Stimulated activated CD8-positive, alpha-beta memory T cell treated with anti-CD3 and anti-CD28 coated beads, Interleukin-12 subunit alpha, Interleukin-12 subunit beta, amount 100 ng/mL, for 24 hours (primary cell): ENCODE data around the gene CFAP68.
A peak's percentile ranks its signal among the peaks of the same experiment; 100 is the strongest.
"Not testable (repeated sequence)": the region's sequence is repeated elsewhere in the genome, so short reads cannot be mapped to it uniquely, and the experiment has no call there.

Experiments used
- DNase-seq: peaks from one replicate; pipeline ENCODE4 v3.0.0-alpha.2; 2020; ENCODE audit errors: extremely low read depth

CFAP68 gene

GRCh38 chr11:111870886-111871692, 8.3 kb upstream of the CFAP68 start, which contains the start of gene ALG9:
ALG9 (minus strand) TSS chr11:111871581; CDS start chr11:111871482, 99 bp downstream.
- DNase-seq, result peak; percentile 59

GRCh38 chr11:111871693-111872161, 7.6 kb upstream of the CFAP68 start:
- DNase-seq, result no peak

GRCh38 chr11:111878385-111878848, 924 bp upstream of the CFAP68 start:
- no peak for DNase-seq

DNA sequence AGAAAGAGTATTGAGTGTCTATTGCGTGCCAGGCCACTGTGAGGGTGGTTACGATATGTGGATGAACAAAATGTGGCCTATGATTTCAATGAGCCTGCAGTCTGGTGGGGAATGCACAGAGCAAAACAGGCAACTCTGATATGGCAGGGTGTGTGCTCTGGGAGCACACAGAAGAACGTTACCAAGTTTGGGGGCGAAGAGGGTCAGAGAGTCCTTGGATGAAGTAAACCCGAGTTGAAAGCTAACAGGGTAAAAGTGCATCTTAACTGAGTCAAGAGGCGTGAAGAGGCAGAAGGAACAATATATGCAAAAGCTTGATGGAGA, 258 bp downstream of the CFAP68 start:
- DNase-seq, result no peak

DNA sequence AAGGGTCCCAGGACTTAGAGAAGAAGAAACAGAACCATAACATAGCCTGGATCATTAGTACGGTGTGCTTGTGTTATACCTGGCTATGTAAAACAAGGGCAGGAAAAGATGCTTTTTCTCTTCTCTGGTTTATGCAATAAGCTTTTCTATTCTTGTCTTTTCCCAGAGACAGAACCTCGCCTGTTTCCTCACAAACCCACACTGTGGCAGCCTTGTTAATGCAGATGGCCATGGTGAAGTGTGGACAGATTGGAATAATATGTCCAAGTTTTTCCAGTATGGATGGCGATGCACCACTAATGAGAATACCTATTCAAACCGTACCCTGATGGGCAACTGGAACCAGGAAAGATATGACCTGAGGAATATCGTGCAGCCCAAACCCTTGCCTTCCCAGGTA, 2.9 kb downstream of the CFAP68 start:
- DNase-seq, result no peak

DNA sequence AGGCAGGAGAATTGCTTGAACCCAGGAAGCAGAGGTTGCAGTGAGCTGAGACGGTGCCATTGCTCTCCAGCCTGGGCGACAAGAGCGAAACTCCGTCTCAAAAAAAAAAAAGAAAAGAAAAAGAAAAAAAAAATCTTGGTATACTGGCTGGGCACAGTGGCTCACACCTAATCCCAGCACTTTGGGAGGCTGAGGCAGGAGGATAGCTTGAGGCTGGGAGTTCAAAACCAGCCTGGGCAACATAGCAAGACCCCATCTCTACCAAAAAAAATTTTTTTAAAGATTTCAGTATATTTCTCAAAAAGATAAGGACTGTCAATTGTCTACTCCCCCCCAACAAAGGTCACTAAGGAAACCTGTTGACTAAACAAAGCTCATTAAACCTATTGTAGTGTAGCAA, 5.7 kb downstream of the CFAP68 start:
- DNase-seq, result not testable (repeated sequence)

GRCh38 chr11:111886032-111886431, 6.7 kb downstream of the CFAP68 start:
- no peak for DNase-seq

- no peak for DNase-seq
These were observed 7.5 kb downstream of the CFAP68 start for GRCh38 chr11:111886844-111887243.

- DNase-seq, result no peak
These were observed 26.1 kb downstream of the CFAP68 start for GRCh38 chr11:111905411-111905810.

- DNase-seq, result no peak
These were observed 27.3 kb downstream of the CFAP68 start for GRCh38 chr11:111906680-111907079.

DNA sequence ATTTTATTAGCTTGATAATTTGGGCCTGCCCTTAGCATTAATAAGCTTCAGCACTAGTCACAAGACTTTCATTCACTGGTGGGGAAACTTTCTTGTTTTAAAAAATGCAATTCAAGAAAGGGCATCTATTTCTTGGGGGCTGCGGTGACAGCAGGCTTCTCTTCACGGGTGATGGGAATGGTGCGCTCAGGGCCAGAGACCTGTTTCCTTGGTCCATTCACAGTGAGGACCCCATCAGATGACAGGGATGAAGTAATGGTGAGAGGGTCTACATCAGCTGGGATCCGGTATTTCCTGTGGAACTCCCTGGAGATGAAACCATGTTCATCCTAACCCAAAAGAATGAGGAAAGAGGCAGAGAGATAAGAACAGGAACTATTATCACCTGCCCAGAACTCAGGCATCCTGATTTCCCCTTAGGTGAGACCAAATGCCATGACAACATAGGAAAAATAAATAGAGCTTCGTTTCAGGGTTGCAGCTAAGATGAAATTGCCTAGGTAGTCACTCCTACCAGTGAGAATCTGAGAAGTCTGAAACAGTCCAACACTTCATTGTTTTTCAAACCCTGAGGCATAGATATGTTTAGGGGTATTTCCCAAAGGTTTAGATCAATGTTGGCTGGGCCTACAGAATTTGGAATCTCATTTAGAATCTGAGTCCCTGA, 29.4 kb downstream of the CFAP68 start:
- no peak for DNase-seq

DNA sequence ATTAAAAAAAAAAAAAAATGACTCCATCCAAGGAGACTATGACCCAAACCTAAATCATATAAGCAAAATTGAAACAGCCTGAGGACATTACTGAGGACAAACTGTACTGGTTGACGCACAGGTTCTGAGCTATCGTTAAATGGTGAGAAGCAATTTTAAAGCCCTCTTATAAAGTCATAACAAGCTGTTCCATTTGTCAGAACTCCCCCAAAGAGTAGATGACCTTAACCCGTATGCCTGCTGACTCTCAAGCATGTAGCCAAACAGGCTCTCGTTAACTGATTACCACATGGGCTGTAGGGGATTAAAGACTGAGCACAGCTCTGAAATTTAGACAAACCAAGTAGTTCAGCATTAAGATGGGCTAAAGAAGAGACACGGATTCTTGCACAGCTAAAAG, 30.0 kb downstream of the CFAP68 start:
- DNase-seq, result no peak

DNA sequence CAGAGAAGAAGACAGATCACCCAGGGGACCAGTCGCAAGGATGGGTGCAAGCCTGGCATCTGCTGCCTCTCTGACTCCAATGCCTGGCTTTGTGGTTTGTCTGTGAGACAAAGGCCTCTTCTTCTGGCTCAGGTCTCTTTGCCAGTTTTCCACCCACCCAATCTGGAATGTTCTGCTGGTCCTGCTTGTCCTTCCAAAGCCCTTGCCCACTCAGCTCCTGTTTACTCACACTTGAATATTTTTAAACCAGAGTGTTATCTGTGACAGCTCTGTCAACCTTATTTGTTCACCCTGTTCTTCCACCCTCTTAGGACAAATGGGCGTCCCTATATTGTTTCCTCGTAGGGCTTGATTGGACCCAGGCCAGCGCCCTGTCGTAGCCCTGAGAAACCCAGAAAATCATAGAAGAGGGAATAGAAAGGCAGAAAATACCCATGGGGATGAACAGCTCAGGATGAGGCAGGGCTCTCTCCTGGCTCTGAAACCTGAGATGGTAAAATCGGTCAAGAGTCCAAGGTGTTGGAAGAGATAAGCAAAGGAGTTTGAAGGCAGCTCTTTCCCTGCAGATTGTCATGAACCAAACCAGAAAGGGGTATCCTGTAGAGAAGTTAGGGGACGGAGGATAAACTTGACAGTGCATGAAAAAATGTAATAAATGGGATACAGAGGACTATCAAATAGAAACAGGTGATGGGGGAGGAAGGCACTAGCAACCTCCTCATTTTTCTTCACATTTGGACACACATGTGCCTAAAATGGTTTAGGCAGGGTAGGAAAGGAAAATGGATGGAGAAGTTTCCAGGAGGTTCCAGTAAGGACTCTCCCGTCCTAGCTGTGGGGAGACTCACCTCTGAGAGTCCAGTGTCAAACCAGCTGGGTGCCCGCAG, 31.6 kb downstream of the CFAP68 start:
- DNase-seq, result no peak

- DNase-seq, result no peak
These were observed 32.4 kb downstream of the CFAP68 start, which contains the start of gene CRYAB for GRCh38 chr11:111911563-111912401. CRYAB (minus strand) TSS chr11:111911770; CDS start chr11:111911724, 46 bp downstream.

GRCh38 chr11:111912535-111912934, 33.2 kb downstream of the CFAP68 start, which contains the start of gene HSPB2:
HSPB2 (plus strand) TSS chr11:111912734; CDS start chr11:111912830, 96 bp downstream.
- no peak for DNase-seq

- DNase-seq, result no peak
These were observed 33.9 kb downstream of the CFAP68 start for GRCh38 chr11:111913031-111913861.

GRCh38 chr11:111913997-111914396, 34.7 kb downstream of the CFAP68 start:
- DNase-seq, result no peak

- no peak for DNase-seq
These were observed 37.4 kb downstream of the CFAP68 start for GRCh38 chr11:111916768-111917167.

GRCh38 chr11:111917312-111917711, 38.0 kb downstream of the CFAP68 start:
- no peak for DNase-seq

- DNase-seq, result no peak
These were observed 38.4 kb downstream of the CFAP68 start for GRCh38 chr11:111917788-111918187.
